Medulla oblongata (tissue), 1 donor: Measurements from ENCODE around the gene TNFAIP8L3.

Source experiments
- DNase-seq: peaks from one replicate; pipeline ENCODE4 v3.0.0-alpha.2; 2015; ENCODE audit errors: extremely low spot score

TNFAIP8L3 gene

DNA sequence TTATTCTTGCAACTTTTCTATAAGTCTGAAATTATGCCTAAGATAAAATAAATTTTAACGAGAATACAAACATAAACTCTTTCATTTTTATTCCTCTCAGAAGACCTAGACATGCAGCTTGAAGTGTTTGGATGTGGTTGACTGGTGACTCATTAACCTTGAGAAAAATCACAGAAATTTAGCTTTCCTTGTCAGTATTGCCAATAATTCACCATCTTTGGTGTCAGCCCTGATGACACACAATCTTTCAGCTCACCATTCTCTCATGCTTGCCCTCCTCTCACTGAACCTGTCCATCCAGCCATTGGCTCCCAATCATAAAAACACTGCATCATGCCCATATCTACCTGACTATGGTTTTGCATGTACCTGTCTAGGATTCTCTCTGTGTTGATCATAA is 22.6 kb upstream of the TNFAIP8L3 start:
- no peak for DNase-seq

DNA sequence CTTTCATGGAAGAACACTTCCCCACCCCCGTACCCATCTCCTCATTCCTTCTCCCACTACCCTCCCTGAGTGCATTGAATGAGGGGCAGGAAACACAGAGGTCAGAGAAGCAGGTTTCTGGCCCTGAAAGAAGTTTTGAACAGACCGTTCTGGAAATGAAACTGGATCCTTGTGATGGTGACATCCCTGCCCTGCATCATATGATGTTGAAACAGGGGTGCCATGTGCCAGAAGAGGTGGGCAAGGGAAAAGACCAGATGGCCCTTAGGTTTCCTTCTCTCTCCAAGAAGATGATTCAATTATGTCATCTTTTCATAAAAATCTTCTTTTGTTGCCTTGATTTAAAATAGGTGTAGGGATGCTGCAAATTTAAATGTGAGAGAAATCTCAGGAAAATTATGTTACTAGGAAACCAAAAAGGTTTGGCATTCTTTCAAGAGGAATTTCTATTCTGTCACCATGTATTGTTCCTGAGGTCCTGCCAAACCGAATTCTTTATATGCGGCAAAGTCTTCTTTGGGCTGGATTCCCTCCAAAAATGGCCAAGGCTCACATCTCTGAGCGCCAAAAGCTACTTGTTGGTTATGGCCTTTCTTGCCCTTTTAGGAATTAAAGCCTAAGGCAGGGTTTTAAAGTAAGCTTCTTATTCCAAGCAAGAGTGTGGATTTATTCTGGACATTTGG is 19.9 kb upstream of the TNFAIP8L3 start:
- DNase-seq: no peak

DNA sequence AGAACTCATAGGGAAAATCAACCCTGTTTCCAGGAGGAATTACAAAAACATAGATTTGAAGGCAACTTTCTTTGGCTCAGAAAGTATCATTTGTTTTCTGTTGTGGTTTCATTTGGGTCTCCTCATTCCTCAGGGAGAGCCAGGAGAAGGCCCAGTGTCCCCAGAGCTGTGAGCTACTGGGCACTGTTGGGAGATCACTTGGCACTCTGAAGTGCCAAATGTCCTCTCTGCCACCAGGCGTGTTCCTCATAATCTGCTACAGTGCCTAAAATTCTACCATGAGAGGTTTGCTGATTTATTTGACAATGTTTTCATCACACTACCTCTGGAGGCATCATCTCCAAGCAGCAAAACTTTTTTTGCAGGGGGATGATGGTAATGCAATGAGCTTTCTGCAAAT is 17.4 kb upstream of the TNFAIP8L3 start:
- DNase-seq: peak; percentile 24

DNA sequence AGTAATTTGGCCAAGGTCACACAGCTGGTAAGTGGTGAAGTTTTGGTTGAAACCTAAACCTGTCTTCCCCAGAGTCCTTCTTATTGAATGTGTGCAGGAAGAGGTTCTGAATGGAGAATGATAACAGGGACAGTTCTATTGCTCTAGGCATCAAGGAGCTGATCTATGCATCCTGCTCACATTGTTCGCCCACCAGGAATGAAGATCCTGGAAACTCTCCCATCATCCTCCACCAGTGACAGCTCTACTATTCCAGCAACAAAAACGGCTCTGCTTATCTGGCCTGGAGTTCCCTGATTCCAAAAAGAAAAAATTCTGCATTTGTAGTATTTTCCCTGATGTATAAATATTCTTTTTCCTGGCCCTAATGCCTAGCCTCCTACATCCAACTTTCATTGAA is 16.4 kb upstream of the TNFAIP8L3 start:
- DNase-seq: no peak

DNA sequence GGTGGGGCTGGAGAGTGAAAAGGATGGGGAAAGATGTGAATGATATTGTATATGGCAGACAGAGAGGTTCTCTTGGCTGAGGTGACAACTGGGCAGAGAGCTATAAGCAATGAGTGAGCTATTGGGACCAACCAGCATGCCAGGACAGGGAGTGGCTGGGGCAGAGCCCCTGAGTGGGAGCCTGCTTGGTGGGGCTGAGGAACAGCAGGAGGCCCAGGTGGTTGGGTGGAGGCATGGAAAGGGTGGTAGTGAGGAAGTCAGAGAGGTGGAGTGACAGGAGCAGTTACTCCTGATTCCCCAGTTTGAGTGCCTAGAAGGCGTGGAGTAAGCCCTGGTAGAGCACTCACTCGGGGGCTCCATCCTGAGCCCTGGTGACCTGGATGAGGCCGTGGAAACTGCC is 15.5 kb upstream of the TNFAIP8L3 start:
- DNase-seq: no peak

DNA sequence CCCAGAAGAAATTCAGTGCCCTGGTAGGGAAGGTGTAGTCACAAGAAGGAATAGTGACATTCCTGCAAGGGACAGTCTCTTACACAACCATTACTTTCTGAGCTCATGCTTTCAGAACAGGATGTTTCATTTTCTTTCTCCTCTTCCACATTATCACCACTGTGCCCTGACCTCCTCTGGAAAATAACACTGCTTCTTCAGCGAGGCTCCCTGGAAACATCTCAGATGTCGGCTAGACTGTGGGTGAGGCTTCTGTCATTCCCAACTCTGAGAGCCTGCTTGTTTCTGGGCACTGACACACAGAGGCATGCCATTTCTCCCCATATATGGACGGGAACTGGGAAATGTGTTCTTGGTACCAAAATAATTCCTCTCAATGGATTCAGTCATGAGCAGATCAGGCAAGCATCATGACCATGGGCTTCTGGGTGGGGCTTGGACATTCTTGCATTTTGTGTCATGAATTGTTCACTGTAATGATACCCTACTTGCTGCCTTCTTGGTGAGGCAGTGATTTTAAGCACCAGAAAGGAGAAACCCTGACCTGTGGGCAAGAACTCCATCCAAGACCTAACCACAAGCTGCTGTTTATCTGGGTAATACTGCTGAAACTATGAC is 14.3 kb upstream of the TNFAIP8L3 start:
- no peak for DNase-seq

DNA sequence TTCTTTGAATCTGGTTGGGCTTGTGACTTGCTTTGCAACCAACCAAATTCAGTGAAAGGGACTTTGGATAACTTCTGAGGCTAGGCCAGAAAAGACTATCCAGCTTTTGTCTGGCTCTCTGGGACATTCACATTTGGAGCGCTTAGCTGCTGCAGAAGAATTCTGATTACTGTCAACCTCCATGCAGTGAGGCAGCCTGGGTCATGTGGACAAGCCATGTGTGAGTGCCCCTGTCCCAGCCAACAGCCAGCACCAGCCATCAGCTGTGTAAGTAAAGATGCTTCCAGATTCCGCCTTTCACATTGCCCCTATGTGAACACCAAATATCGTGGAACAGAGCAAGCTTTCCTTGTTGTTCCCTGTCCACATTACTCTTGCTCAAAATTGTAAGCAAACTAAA is 12.9 kb upstream of the TNFAIP8L3 start:
- DNase-seq: no peak

DNA sequence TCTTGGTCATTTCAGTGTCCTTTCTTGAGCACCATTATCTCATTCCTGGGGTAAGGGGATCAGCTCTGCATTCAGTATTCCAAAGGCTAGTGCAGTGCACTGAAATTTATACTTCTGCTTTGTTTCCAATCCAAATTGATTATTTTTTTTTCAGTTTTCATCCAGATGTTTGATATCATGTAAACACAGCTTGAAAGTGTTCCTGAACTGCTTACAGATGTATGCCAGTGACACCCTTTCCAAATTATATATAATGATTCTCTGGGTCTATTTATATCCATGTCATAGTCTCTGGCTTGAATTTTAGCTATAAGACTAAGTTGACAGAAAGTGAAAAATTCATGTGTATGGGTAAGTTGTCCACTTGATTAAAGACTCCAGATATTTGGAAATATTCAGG is 11.8 kb upstream of the TNFAIP8L3 start:
- DNase-seq: no peak

DNA sequence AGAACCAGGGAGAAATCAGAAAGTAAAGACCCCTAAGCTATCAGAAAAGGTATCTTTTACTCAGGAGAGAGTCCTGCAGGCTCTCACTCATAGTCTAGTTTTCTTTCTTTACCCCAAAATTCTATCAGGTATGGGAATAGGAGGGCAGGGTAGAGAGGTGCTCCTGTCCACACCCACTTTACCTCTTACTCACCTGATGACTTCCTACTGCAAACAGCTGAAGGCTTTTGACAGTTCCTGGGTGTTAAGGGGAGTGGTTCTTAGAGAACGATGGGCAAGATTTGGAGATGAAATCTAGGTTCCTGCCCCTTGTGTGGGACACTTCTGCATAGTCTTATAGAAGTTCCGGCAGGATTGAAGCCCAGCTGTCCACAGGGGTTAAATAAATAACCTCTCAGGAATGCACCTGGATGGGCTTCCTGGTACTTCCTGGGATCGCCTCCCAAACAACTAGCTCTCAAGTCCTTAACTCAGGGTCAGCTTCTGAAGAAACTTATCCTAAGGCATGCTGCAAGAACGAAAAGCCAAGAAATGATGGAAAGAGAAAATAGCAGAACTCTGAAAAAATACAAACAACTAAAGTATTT is 10.8 kb upstream of the TNFAIP8L3 start:
- DNase-seq: no peak

DNA sequence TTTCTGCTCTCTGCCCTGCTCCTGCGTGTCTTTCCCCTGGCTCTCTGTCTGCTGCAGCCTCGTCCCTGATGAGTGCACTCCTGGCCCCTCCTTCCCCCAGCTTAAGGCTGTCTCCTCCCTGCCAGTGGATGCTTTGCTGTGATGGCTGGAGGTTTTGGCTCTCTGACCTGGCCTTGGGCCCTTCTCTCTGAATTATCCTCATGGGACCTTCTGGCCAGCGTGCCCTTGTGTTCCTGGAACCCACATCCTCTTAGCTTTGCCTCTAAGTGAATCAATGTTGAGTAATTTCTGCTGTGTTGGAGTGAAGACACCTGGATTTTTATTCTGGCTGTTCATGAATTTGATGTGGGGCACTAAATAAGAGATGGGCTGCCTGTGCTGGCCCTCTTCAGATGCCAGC is 9.8 kb upstream of the TNFAIP8L3 start:
- DNase-seq: peak; percentile 35

DNA sequence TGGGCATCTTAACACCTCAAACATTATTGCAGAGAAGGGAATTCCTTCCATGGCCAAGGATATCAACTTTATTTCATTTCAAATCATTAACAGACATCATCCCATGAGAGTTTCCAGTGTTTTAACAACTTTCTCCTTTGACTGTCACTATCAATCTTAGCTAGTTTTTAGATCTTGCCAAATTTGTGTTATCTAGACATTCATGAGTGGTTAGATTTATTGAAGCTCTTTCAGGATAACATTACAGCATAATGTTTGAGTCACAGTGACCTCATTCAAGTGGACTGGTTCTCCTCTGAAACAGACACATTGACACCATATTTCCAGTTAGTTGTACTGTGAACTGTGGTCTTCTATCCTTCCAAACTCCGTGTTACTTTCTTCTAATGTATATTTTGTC is 8.6 kb upstream of the TNFAIP8L3 start:
- no peak for DNase-seq

DNA sequence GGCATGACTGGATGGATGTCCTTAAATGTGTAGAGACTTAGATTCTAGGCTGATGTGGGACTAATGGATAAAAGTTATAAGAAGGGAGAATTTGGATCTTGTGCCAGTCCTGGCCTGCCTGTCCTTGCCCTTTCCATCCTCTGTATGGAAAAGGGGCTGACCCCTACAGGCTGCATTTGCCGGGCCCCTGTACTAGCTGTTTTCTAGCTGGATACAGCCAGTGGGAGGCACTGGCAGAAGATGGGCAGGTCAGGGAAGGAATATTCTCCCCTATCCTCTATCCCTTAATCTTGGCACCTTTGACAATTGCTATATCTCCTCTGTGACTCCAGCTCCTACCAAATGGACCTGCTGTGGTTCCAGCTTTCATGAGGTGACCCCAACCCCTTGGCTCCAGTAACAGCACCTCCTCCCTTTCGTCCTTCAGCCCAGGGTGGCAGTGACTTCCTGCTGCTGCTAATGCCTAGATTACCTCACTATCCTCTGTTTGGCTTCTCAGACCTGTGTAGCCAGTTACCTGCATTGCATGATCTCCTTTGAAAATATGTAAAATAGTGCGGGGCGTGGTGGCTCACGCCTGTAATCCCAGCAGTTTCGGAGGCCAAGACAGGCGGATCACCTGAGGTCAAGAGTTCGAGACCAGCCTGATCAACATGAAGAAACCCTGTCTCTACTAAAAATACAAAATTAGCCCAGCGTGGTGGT is 6.2 kb upstream of the TNFAIP8L3 start:
- DNase-seq: no peak

DNA sequence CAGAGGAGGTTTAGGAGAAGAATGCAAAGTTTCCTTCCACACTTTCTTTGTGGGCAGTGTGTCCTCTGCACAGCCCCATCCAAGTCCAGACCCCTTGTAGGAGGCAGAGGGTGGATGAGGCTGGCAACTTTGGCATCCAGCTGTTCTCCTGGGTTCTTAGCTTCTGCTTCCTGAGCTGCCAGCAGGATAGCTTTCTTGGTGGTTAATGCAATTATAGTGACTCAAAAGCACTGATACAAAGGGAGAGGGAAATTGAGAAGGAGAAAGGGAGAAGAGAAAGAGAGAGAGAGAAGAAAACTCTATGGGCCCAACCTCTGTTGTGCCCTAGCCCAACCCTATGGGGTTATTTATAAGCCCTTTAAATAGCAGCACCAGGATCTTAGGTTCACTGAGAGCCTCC is 4.5 kb upstream of the TNFAIP8L3 start:
- no peak for DNase-seq

DNA sequence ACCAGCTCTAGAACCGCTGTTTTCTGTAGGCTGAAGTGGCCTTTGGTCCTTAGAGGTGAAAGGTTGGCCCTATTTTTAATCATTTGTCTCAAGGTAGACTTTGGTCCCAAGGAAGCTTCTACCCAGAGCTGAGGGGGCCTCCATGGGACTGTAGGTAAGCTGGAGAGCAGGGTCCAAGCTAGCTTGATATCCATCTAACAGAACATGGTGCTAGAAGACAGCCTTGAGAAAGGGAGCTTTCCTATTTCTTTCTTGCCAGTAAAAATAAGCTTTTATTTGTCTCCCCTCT is 3.6 kb upstream of the TNFAIP8L3 start:
- DNase-seq: no peak

DNA sequence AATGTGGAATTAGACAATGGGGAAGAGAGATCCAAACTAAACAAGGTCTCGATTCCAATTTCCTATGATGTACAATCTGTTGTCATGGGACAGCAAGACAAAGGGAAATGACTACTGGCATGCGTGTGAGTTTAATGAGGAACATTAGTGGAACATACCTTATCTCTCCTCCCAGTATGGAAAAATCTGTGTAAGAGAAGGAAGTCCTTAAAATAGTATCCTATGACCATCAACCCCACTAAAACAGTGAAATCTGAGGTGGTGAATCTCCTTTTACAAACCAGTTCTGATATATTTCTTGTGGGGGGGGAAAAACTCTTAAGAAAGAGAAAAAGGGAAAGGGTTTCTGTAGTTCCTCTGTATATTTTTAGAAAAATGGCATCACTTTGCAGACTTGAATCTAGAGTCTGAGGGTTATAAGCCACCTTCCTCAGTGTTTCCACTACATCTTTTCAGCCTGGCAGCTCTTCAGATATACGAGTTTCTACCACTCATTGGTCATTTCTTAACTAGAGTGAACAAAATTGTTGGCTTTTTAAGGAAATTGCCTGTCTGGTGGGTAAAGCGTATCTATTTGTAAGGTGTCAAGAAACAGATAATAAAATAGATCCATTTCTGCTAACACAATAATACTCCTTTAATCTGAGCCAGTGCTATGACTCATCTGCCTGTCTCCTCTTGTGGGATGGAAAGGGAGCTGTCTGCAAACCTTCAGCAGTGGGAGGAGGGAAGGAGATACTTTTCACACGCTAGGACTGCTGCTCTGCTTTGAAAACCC is 3.0 kb upstream of the TNFAIP8L3 start:
- DNase-seq: peak; percentile 75

DNA sequence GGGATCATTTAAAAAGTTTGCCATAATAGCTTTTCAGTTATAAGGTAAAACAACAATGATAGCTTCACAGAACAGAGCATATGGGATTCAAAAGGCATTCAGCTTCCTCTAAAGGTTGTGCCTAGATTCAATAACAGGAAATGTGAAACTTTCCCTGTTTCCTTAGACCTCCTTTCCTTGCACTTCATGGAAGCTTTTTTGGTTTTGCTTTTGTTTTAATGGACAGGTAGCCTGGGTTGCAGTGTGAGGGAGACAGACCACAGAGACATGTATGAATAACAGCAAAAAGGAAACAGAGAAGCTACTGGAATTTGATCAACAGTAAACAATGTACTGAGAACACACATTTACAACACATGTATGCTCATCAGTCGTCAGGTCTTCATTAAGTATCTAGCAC is 2.3 kb upstream of the TNFAIP8L3 start:
- no peak for DNase-seq

DNA sequence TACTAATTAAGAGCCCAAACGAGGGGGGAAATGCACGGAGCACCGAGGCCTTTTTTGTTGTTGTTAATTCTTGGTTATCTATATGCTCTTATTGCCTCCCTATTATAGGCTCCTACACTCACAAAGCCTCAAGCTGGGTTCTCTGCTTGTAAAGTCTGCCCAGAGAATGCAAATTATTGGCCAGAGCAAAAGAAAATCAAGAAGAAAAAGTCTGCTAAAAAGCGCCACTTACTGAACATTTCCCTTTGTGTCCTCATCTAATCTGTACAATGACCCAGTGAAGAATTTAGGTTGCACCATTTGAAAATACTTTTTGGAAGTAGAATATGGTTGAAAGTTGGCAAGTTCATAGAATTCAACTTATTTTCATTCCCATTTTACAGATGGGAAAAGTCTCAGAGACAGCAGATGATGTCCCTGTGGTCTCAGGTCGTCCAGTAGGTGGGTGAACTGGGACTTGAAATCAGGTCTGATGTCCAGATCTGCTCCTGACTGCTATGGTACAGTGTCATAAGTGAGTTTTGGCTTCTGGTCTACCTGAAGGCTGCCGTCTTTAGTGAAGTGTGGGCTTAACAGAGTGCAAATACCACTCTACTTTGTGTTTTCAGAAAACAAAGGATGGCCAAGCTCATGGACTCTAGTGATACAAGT is 1.1 kb upstream of the TNFAIP8L3 start:
- DNase-seq: no peak

DNA sequence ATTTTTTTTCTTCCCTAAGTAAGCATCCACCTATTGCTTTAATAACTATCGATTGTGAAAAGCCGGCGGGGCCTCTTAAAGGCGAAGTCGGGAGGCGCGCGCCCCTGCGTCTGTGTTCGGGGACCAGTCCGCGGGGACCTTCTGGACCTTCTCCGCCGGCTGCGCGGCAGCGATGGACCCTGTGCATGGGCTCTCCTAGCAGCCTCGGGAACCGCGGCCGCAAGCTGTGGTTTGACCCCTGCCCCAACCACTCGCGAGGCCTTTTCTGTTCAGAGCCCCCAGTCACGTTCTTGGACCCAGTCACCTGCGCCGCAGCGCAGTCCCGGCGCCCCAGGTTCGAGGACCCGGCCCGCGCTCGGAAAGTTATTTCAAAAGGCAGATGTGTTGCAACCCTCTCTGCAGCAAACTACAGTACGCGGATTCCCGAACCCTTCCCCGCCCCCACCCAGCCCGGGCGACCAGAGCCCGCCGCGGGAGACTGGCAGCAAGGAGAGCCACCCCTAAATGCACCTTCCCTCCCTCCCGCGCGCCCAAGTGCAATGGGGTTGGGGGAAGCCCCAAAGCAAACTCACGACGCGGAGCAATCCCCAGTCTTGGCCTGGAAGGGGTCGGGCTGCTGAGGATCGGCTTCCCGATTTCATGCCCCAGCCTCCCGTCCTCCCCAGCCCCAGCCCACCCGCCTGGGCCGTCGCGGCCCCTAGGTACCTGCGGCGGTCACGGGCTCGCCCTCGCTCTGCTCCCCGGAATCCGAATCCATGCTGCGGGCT is 684 bp downstream of the TNFAIP8L3 start:
- no peak for DNase-seq

DNA sequence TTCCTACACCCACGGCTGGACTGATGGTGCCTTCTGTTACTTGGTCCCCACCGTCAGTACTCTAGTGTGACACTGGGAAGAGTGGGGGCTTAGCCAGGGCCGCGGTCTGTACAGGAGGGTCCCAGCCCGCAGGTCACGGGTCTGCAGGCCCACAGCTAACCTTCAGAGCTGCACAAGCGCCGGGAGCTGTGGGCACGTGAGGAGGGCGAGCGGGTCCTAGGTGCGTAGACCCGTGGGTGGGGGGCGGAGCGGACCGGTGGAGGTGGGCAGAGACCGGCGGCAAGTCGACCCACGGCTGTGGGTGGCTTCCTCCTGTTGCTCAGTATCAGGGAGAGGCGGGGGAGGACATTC is 1.2 kb downstream of the TNFAIP8L3 start:
- DNase-seq: no peak

DNA sequence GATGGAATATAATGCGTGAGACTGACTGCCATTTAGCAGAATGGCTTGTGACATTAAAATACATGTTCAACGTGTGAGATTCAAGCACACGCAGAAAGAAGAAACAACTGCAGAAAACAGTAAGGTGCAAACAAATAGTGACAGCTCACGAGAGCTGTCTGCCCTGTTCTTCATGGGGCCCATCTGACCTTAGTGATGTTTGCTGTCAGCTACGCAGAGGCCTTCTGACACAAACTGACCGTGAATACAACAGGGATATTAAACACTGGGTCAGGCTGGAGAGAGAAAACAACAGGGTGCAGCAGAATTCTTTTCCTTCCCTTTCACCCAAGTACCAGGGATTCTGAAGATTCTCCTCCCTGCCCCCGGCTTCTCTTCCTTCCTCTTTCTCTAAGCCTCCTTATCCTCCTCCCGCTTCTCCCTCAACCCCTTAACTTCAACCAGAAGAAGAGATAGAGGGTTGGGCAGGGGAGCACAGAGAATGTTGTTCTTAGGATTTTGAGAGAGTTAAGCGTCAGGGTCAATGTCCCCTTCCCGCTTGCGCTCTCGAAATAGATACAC is 2.1 kb downstream of the TNFAIP8L3 start:
- DNase-seq: peak; percentile 49

DNA sequence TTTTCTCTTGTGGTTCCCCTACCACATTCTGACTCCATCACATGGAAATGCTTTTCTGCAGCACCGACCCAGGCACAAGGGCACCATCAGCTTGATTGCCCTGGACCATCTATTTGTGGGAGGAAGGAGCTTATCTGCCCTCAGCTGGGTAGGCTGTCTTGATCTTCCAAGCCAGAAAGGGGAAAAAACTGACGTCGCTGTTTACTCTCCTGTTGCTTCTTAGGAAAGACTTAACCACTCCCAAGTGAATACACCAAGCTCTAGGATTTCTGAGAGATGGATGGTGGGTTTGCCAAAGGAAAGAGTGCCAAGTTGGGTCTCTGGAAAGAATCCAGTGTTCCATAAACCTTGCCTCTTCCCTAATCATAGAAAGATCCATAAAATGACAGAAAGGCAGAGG is 4.0 kb downstream of the TNFAIP8L3 start:
- DNase-seq: no peak
